GM12872 (cell line): ENCODE measurements around the gene MGARP.

Experiments used
- CTCF ChIP-seq: IDR thresholded peaks from 3 replicates; pipeline ENCODE4 v1.5.1; 2011; ENCODE audit warnings: low read depth, mild to moderate bottlenecking, low read length, moderate library complexity; ENCODE audit not compliant: insufficient read depth

The MGARP gene

GRCh38 chr4:139282065-139282720 is 2.2 kb upstream of the MGARP start:
- no peak for TF ChIP-seq CTCF

- no peak for TF ChIP-seq CTCF
These were observed 889 bp downstream of the MGARP start for GRCh38 chr4:139278912-139279759.

- no peak for TF ChIP-seq CTCF
These were observed 1.5 kb downstream of the MGARP start for GRCh38 chr4:139278485-139278884.

- TF ChIP-seq CTCF, result no peak
These were observed 4.7 kb downstream of the MGARP start for GRCh38 chr4:139275281-139275735.

- no peak for TF ChIP-seq CTCF
These were observed 5.2 kb downstream of the MGARP start for GRCh38 chr4:139274790-139275189.

GRCh38 chr4:139273835-139274234 is 6.2 kb downstream of the MGARP start:
- TF ChIP-seq CTCF, result no peak

- TF ChIP-seq CTCF, result no peak
These were observed 12.7 kb downstream of the MGARP start for GRCh38 chr4:139267301-139267700.
